ENCODE data around the gene ETV6. TPM values are rescaled to one million over a fixed set of nuclear protein-coding genes. Genes with fewer than 3 reads are reported as not detected.

Gene ETV6
- total and polyA plus RNA-seq, 9 of the 15 experiments (the other 6 are each of a cell fraction or from before 2014, with no cell fraction given), result 0.81 to 12.7 (median 4.1) TPM

GRCh38 chr12:11859705-11860425 is 210.4 kb downstream of the ETV6 start:
- Histone ChIP-seq H3K36me3 (ENCODE audit: control insufficient read depth, insufficient read depth, low read length) (0 out of 3 replicates have a peak, but pooled peaks cover 2% of the 10 kb centered on the region), H3K79me2 (ENCODE audit: control insufficient read depth, insufficient read depth, low read length) (no peaks in the 10 kb centered on the region), H3K27me3 (ENCODE audit: control insufficient read depth in 2 of 2, insufficient read depth in 2 of 2, low read length in 2 of 2) (no peaks in the 10 kb centered on the region), H3K9me1 (ENCODE audit: control insufficient read depth, insufficient read depth, low read length) (no peaks in the 10 kb centered on the region), H3K9ac (ENCODE audit: insufficient read depth in 1 of 2, low read depth in 2 of 2, low read length in 2 of 2) (no peak overlapping the region), H3K4me1 (replicated peaks in 1 of 2; ENCODE audit: control insufficient read depth in 2 of 2, insufficient read depth in 2 of 2, low read length in 2 of 2) (no peaks in the 10 kb centered on the region), H3K4me2 (ENCODE audit: insufficient read depth, low read length) (no peak overlapping the region), H2AFZ (ENCODE audit: low read depth, low read length) (no peak overlapping the region), H3K4me3 (no peak overlapping the region), H3K27ac (ENCODE audit: extremely low read depth, low read depth, low read length) (no peak overlapping the region), H4K20me1 (replicated peaks; ENCODE audit: control insufficient read depth, insufficient read depth, low read length) (no peaks in the 10 kb centered on the region), H3K9me3 (replicated peaks; ENCODE audit: control insufficient read depth, insufficient read depth, low read depth, low read length) (no peaks in the 10 kb centered on the region)
- ChIA-PET CTCF (ENCODE audit: low intra/inter-chr PET ratio) (interaction anchor here (0.6 kb wide), 1 partner anchor 845 kb away, joined by 3 read pairs; no protein-coding TSS in a partner anchor), POLR2A (no interaction called here)
- 79% methylated on average over 14 of the region's 17 CpGs for WGBS (ENCODE audit: insufficient coverage, low coverage, missing lambda C conversion rate)
- FAIRE-seq (no peak), DNase-seq (ENCODE audit: extremely low read depth in 1 of 4, low spot score in 3 of 4) (no peak), ATAC-seq (no peak)
- TF ChIP-seq, protein P1, sequence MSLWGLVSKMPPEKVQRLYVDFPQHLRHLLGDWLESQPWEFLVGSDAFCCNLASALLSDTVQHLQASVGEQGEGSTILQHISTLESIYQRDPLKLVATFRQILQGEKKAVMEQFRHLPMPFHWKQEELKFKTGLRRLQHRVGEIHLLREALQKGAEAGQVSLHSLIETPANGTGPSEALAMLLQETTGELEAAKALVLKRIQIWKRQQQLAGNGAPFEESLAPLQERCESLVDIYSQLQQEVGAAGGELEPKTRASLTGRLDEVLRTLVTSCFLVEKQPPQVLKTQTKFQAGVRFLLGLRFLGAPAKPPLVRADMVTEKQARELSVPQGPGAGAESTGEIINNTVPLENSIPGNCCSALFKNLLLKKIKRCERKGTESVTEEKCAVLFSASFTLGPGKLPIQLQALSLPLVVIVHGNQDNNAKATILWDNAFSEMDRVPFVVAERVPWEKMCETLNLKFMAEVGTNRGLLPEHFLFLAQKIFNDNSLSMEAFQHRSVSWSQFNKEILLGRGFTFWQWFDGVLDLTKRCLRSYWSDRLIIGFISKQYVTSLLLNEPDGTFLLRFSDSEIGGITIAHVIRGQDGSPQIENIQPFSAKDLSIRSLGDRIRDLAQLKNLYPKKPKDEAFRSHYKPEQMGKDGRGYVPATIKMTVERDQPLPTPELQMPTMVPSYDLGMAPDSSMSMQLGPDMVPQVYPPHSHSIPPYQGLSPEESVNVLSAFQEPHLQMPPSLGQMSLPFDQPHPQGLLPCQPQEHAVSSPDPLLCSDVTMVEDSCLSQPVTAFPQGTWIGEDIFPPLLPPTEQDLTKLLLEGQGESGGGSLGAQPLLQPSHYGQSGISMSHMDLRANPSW (CRISPR knock-in tag; IDR thresholded peaks at IDR 0.05), result no peak
- no peak for TF ChIP-seq SRSF9 (IDR thresholded peaks at IDR 0.05; ENCODE audit: borderline replicate concordance, low read depth, low read length)
- TF ChIP-seq MEIS2 (IDR thresholded peaks at IDR 0.05; ENCODE audit: partially characterized antibody), result no peak
- no peak for TF ChIP-seq PHB (CRISPR knock-in tag; IDR thresholded peaks at IDR 0.05)
- no peak for TF ChIP-seq ZNF41 (CRISPR knock-in tag; conservative IDR thresholded peaks at IDR 0.05)
- TF ChIP-seq ZNF766 (CRISPR knock-in tag; conservative IDR thresholded peaks at IDR 0.05), result no peak
- no peak for TF ChIP-seq NEUROD1 (IDR thresholded peaks at IDR 0.05; ENCODE audit: borderline replicate concordance, low read depth, low read length, partially characterized antibody)
- TF ChIP-seq ZNF3 (CRISPR knock-in tag; IDR thresholded peaks at IDR 0.05), result no peak
- TF ChIP-seq ETV5 (CRISPR knock-in tag; IDR thresholded peaks at IDR 0.05; ENCODE audit: low read depth), result no peak
- no peak for TF ChIP-seq ZEB2 (IDR thresholded peaks at IDR 0.05)
- in situ Hi-C loops (cut with MboI), result no loop called here
- intact Hi-C loops (cut with micrococcal nuclease), result no loop called here
- BruUV-seq (replicated peaks), result no TSS peak
